CD4-positive, alpha-beta T cell treated with Interleukin-2 at 100 ng/mL for 4 hours (primary cell): Measurements from ENCODE around the gene COLGALT1.

Experiments
- DNase-seq: peaks from one replicate; pipeline ENCODE4 v3.0.0-alpha.2; 2020; ENCODE audit warnings: low spot score

COLGALT1 gene

GRCh38 chr19:17623224-17623935 is 67.9 kb downstream of the COLGALT1 start:
- no peak for DNase-seq

DNA sequence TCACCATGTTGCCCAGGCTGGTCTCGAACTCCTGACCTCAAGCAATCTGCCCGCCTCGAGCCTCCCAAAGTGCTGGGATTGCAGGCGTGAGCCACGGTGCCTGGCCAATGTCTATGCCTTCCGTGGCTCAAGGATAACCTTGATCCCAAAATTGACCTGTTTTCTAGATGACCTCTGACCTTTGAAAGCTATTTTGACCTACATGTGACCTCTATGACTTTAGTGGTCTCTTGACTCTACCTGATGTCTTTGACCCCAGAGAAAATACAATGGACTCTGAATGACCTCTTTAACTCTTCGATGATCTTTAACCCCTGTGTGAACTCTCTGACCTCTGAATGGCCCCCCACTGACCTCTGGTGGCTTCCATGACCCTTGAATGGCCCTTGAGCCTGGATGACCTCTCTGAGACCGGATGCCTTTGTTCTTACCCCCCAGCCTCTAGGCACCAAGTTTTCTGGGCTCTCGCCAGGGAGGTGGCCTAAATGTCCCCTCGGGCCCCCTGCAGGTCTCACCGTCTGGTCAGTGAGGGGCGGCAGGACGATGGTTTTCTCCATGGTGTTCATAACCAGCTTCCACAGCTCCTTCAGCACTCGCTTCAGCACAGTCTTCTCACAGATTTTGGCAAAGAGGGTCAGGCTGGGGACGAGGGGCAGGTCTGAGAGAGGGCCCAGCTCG is 69.0 kb downstream of the COLGALT1 start:
- DNase-seq, result no peak

GRCh38 chr19:17625043-17625442 is 69.6 kb downstream of the COLGALT1 start:
- no peak for DNase-seq

- DNase-seq, result no peak
These were observed 70.5 kb downstream of the COLGALT1 start for GRCh38 chr19:17625980-17626379.

- no peak for DNase-seq
These were observed 71.1 kb downstream of the COLGALT1 start for GRCh38 chr19:17626456-17627015.

- DNase-seq, result no peak
These were observed 71.7 kb downstream of the COLGALT1 start for GRCh38 chr19:17627161-17627560.

DNA sequence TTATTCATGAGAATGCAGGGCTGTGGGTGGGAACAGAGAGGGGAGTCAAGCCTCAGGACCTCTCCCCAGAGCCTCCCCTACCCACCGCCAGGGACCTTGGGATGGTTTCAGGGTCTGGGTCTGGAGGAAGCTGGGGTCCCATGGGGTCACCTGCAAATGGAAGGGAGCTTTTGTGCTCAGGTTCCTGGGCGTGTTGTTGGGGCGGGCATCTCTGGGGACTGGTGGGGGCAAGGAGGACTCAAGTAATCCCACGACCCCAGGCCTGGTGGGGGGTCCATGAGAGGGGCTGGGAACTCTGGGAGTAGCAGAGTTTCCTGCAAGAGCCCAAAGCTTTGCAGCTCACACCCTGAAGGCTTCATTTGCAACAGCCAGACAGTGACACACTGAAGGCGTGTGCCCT is 72.5 kb downstream of the COLGALT1 start:
- DNase-seq, result no peak

DNA sequence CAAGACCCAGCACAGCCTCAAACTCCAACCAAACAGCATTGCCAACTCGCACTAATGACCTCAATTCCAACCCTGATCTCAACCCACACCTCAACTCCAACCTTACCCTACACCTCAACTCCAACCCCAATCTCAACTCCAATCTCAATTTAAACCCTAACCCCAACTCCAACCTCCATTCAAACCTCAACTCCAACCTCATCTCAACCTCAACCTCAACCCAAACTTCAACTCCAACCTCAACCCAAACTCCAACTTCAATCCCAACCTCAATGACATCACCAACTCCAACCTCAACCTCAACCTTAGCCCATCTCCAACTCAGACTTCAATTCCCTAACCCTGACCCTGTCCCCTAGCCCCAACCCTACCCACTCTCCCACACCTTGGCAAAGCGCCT is 74.3 kb downstream of the COLGALT1 start:
- no peak for DNase-seq

DNA sequence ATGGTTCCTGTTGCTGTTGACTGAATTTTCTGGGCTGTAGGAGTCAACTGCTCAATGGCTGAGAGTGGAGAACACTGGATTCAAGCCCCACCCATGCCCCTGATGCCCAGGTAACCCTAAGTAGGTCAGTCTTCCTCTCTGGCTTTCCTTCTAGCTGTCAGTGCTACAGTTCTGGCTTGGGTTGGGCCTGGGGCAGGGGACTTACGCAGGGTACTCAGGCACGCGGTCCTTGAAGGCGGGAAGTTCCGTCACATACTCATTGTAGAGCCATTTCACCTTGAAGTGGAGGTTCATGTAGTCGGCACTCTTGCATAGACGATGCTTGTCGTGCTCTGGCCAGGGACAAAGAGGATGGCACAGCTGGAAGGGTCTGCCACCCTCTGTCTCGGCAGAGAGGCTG is 77.1 kb downstream of the COLGALT1 start:
- DNase-seq, result no peak
